Measurements from ENCODE around the gene SLC46A2.

SLC46A2 gene

DNA sequence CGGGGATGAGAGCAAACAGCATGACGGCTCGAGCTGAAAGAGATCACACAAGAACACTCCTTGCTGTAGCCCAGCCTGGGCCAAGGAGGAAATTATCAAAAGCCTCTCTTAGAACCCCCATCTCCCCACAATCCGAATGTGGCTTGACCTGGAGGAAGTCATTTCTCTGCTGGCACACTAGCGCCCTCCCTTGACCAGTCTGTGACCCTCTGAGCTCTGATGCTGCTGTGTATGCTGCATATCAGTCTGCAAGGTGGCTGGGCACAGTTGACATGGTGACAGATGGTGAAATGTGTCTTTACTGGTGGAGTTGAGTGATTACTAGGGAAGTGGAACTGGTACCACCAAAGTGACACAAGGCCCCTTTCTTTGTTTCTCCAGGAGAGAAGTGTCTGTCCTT lies 3.3 kb downstream of the SLC46A2 start:
- Histone ChIP-seq H3K9ac (no peak overlapping the region), H3K4me3 (no peak overlapping the region), H3K27me3 (no peaks in the 10 kb centered on the region), H3K4me2 (no peak overlapping the region), H3K4me1 (no peaks in the 10 kb centered on the region), H4K20me1 (no peaks in the 10 kb centered on the region), H3K36me3 (0 out of 2 replicates have a peak, but pooled peaks cover 10% of the 10 kb centered on the region), H3K9me3 (peaks cover 23% of the 10 kb centered on the region), H3K27ac (no peak overlapping the region)
- TF ChIP-seq Cebpa-rat (IDR thresholded peaks at IDR 0.05), result no peak

- Histone ChIP-seq H3K9me3 (peaks cover 20% of the 10 kb centered on the region), H4K20me1 (no peaks in the 10 kb centered on the region), H3K36me3 (0 out of 2 replicates have a peak, but pooled peaks cover 10% of the 10 kb centered on the region), H3K9ac (no peak overlapping the region), H3K27ac (no peak overlapping the region), H3K4me2 (no peak overlapping the region), H3K4me1 (no peaks in the 10 kb centered on the region), H3K4me3 (no peak overlapping the region), H3K27me3 (no peaks in the 10 kb centered on the region)
- TF ChIP-seq Cebpa-rat (IDR thresholded peaks at IDR 0.05), result no peak
Observed at GRCh38 chr9:112886351-112886750, 4.3 kb downstream of the SLC46A2 start.

GRCh38 chr9:112885324-112885723 lies 5.4 kb downstream of the SLC46A2 start:
- H3K4me2 ChIP-seq, result no peak overlapping the region
- H3K9me3 ChIP-seq, result peaks cover 10% of the 10 kb centered on the region
- no peak for TF ChIP-seq Cebpa-rat (IDR thresholded peaks at IDR 0.05)
- 0 out of 2 replicates have a peak, but pooled peaks cover 7% of the 10 kb centered on the region for H3K36me3 ChIP-seq
- no peak overlapping the region for H3K9ac ChIP-seq
- no peaks in the 10 kb centered on the region for H3K27me3 ChIP-seq
- no peak overlapping the region for H3K4me3 ChIP-seq
- no peaks in the 10 kb centered on the region for H4K20me1 ChIP-seq
- no peaks in the 10 kb centered on the region for H3K4me1 ChIP-seq
- H3K27ac ChIP-seq, result no peak overlapping the region

- Histone ChIP-seq H3K27ac (no peak overlapping the region), H3K4me3 (no peak overlapping the region), H3K27me3 (no peaks in the 10 kb centered on the region), H3K4me1 (no peaks in the 10 kb centered on the region), H3K4me2 (no peak overlapping the region), H4K20me1 (no peaks in the 10 kb centered on the region), H3K36me3 (0 out of 2 replicates have a peak, but pooled peaks cover under 1% of the 10 kb centered on the region), H3K9ac (no peak overlapping the region), H3K9me3 (peaks cover 4% of the 10 kb centered on the region)
- no peak for TF ChIP-seq Cebpa-rat (IDR thresholded peaks at IDR 0.05)
Observed at GRCh38 chr9:112884721-112885120, 6.0 kb downstream of the SLC46A2 start.

DNA sequence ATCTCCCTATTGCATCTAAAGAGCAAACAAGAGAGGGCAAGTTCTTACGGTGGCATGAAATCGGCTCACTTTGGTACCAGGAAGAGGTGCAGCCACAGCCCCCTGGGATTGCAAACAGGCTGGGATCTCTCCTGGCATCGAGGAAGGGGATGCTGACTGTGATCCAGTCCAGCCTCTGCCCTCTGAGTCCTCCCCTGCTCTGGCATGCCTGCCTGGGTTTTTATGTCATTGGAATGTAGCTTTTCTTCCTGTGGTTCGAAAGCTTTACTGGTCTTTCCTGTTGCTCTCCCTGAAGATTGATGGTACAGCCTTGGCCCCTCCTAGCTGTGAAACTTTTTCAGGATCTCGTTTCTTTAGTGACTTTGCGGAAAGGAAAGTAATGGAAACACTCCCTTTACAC lies 6.6 kb downstream of the SLC46A2 start:
- no peaks in the 10 kb centered on the region for H3K27me3 ChIP-seq
- no peaks in the 10 kb centered on the region for H3K36me3 ChIP-seq
- no peaks in the 10 kb centered on the region for H3K4me1 ChIP-seq
- no peak overlapping the region for H3K9ac ChIP-seq
- H3K4me2 ChIP-seq, result no peak overlapping the region
- no peak for TF ChIP-seq Cebpa-rat (IDR thresholded peaks at IDR 0.05)
- H4K20me1 ChIP-seq, result no peaks in the 10 kb centered on the region
- no peak overlapping the region for H3K4me3 ChIP-seq
- no peaks in the 10 kb centered on the region for H3K9me3 ChIP-seq
- H3K27ac ChIP-seq, result no peak overlapping the region

DNA sequence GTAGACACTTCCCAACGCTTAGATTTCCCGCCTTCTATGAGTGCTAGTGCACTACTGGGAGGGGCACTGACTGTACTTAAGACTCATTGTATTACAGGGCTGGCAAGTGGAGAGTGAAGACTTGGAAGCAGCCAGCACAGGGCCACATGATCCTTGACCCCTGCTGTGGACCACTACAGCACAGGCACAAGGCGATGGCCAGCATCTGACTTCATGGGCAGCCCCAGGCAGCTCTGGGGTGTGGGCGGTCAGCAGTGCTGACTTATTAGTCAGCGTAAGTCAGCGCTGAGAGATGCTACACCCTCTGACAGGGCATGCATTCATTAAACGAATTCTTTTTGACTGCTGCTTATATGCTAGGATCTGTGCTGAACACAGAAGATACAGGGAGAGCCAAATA lies 9.3 kb downstream of the SLC46A2 start:
- Histone ChIP-seq H3K4me2 (no peak overlapping the region), H3K9me3 (no peaks in the 10 kb centered on the region), H3K9ac (no peak overlapping the region), H3K4me1 (no peaks in the 10 kb centered on the region), H3K27ac (no peak overlapping the region), H3K36me3 (peaks cover 16% of the 10 kb centered on the region; the same call in 1 of the 2 replicates), H3K4me3 (no peak overlapping the region), H3K27me3 (no peaks in the 10 kb centered on the region), H4K20me1 (no peaks in the 10 kb centered on the region)
- no peak for TF ChIP-seq Cebpa-rat (IDR thresholded peaks at IDR 0.05)

- Histone ChIP-seq H3K27ac (no peak overlapping the region), H3K9me3 (no peaks in the 10 kb centered on the region), H3K36me3 (peaks cover 22% of the 10 kb centered on the region), H3K4me2 (no peak overlapping the region), H4K20me1 (no peaks in the 10 kb centered on the region), H3K4me3 (no peak overlapping the region), H3K27me3 (no peaks in the 10 kb centered on the region), H3K9ac (no peak overlapping the region), H3K4me1 (no peaks in the 10 kb centered on the region)
- no peak for TF ChIP-seq Cebpa-rat (IDR thresholded peaks at IDR 0.05)
Observed at GRCh38 chr9:112880650-112881049, 10.0 kb downstream of the SLC46A2 start.

GRCh38 chr9:112878752-112879151 lies 11.9 kb downstream of the SLC46A2 start:
- no peaks in the 10 kb centered on the region for H3K27me3 ChIP-seq
- no peak for TF ChIP-seq Cebpa-rat (IDR thresholded peaks at IDR 0.05)
- H3K9me3 ChIP-seq, result no peaks in the 10 kb centered on the region
- no peaks in the 10 kb centered on the region for H3K4me1 ChIP-seq
- H3K4me3 ChIP-seq, result no peak overlapping the region
- no peaks in the 10 kb centered on the region for H4K20me1 ChIP-seq
- no peak overlapping the region for H3K9ac ChIP-seq
- H3K4me2 ChIP-seq, result no peak overlapping the region
- H3K27ac ChIP-seq, result no peak overlapping the region
- H3K36me3 ChIP-seq, result peaks cover 28% of the 10 kb centered on the region

GRCh38 chr9:112873773-112874405 lies 16.8 kb downstream of the SLC46A2 start:
- Histone ChIP-seq H3K4me1 (peaks cover 11% of the 10 kb centered on the region), H4K20me1 (no peaks in the 10 kb centered on the region), H3K4me3 (no peak overlapping the region), H3K4me2 (no peak overlapping the region), H3K27ac (no peak overlapping the region), H3K9ac (no peak overlapping the region), H3K27me3 (no peaks in the 10 kb centered on the region), H3K9me3 (no peaks in the 10 kb centered on the region), H3K36me3 (peaks cover 53% of the 10 kb centered on the region)
- TF ChIP-seq Cebpa-rat (IDR thresholded peaks at IDR 0.05), result no peak

DNA sequence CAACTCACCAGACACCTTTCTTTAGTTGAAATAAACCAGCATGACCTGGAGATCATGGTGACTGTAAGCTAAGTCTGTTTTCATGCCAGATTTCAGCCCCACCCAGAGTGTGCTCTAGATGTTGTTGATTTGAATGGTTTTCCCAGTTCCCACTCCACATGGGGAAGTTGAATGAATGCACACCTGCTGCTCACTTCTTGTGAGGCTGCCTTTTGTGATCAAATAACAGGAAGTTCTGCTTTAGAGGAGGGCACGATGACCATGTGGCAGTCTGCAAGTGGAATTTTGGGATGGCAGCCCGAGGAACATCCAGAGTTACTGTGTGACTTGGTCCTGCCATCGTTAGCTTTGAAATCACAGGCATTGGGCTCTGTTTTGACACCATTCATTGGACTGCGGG lies 18.7 kb downstream of the SLC46A2 start:
- no peaks in the 10 kb centered on the region for H3K27me3 ChIP-seq
- no peak overlapping the region for H3K4me2 ChIP-seq
- H3K4me3 ChIP-seq, result no peak overlapping the region
- no peaks in the 10 kb centered on the region for H4K20me1 ChIP-seq
- H3K9me3 ChIP-seq, result no peaks in the 10 kb centered on the region
- H3K9ac ChIP-seq, result no peak overlapping the region
- TF ChIP-seq Cebpa-rat (IDR thresholded peaks at IDR 0.05), result no peak
- peaks cover 44% of the 10 kb centered on the region for H3K36me3 ChIP-seq
- no peak overlapping the region for H3K27ac ChIP-seq
- peaks cover 26% of the 10 kb centered on the region for H3K4me1 ChIP-seq

DNA sequence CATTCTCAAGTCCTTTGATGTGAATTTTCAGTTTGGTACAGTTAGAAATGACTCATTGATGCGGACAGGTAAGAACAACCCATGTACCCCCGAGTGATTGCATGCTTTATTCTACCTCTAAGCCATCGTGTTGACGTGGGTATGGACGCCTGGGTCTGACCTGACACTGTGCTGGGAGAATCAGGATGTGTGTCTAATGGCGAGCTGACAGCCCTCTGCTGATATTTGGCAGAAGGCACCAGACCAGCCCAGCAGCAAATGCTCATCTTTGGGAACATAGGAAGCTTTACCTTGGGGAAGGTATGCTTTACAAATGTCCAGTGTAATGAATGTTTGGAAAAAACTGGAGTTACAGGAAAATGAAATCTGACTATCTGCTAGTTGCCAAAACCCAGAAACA lies 20.1 kb downstream of the SLC46A2 start:
- Histone ChIP-seq H3K9ac (no peak overlapping the region), H3K4me3 (no peak overlapping the region), H3K4me2 (no peak overlapping the region), H3K36me3 (peaks cover 39% of the 10 kb centered on the region), H4K20me1 (no peaks in the 10 kb centered on the region), H3K27ac (no peak overlapping the region), H3K4me1 (peaks cover 28% of the 10 kb centered on the region), H3K9me3 (no peaks in the 10 kb centered on the region), H3K27me3 (no peaks in the 10 kb centered on the region)
- no peak for TF ChIP-seq Cebpa-rat (IDR thresholded peaks at IDR 0.05)

All from BLaER1 (cell line).